SK-N-SH (cell line): ENCODE measurements around the gene SLC10A4. TPM values are rescaled to one million over a fixed set of nuclear protein-coding genes. Genes with fewer than 3 reads are reported as not detected.

Experiments used
- JUND ChIP-seq: IDR thresholded peaks from 2 replicates; pipeline ENCODE4 v1.4.0; 2012
- RFX5 ChIP-seq: IDR thresholded peaks from 2 replicates; pipeline ENCODE4 v1.6.1; 2012; ENCODE audit warnings: mild to moderate bottlenecking, improper control_type of control experiment, low read length
- SIN3A ChIP-seq: IDR thresholded peaks from 2 replicates; pipeline ENCODE4 v1.6.1; 2012; ENCODE audit warnings: low read depth, mild to moderate bottlenecking, low read length, moderate library complexity, borderline replicate concordance
- YY1 ChIP-seq: IDR thresholded peaks from 2 replicates; pipeline ENCODE4 v1.4.0; 2012; ENCODE audit warnings: low read depth, mild to moderate bottlenecking
- polyA plus RNA-seq, 3 experiments: library from polyadenylated mRNA; depleted of rRNA; stranded (reverse); fragments of >200 nt; gene quantifications; 2 replicates each; pipeline ENCODE4 v1.2.3, GENCODE V29; 2012
- TF ChIP-seq, protein P1 (sequence below): IDR thresholded peaks from 2 replicates; pipeline ENCODE4 v1.4.0; 2012; ENCODE audit warnings: low read depth, borderline replicate concordance
- TF ChIP-seq, protein P2 (sequence below): fragments of 150-350 bp; IDR thresholded peaks from 2 replicates; pipeline ENCODE4 v1.6.1; 2016; ENCODE audit warnings: mild to moderate bottlenecking, low read depth, low read length

The SLC10A4 gene
- polyA plus RNA-seq, 1 of the 3 experiments (the other 2 are of a cell fraction): 2.5 TPM

DNA sequence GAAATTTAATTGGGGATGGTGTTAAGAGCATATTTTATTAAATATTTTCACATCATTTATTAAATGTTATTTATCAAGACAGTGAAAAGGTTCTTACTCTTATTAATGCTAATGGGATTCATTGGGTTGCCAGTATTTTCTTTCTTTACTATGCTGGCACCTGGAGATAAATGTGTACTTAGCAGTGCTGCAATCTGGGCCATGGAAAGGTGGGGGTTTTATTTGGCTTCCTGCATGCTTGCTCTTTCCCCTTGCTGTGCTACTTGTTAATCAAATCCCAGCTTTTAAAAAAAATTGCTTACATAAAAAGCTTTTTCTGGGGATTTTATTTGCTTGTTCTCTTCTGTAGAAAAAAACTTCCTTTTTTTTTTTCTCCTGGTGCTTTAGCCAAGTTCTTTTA, 55.2 kb downstream of the SLC10A4 start (continued):
- TF ChIP-seq, protein P1, sequence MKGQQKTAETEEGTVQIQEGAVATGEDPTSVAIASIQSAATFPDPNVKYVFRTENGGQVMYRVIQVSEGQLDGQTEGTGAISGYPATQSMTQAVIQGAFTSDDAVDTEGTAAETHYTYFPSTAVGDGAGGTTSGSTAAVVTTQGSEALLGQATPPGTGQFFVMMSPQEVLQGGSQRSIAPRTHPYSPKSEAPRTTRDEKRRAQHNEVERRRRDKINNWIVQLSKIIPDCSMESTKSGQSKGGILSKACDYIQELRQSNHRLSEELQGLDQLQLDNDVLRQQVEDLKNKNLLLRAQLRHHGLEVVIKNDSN: no peak
- no peak for TF ChIP-seq YY1
- TF ChIP-seq JUND: no peak
- no peak for TF ChIP-seq SIN3A
- TF ChIP-seq RFX5: no peak
- TF ChIP-seq, protein P2, sequence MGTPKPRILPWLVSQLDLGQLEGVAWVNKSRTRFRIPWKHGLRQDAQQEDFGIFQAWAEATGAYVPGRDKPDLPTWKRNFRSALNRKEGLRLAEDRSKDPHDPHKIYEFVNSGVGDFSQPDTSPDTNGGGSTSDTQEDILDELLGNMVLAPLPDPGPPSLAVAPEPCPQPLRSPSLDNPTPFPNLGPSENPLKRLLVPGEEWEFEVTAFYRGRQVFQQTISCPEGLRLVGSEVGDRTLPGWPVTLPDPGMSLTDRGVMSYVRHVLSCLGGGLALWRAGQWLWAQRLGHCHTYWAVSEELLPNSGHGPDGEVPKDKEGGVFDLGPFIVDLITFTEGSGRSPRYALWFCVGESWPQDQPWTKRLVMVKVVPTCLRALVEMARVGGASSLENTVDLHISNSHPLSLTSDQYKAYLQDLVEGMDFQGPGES: no peak

Other genes with a start within 250 kb of the SLC10A4 start
- gene TEC, start 213.5 kb upstream of the SLC10A4 start, polyA plus RNA-seq (2012; rRNA removed): 0.85 and 1.3 TPM in 2 replicates
- 16.2 and 17.0 TPM in 2 replicates for gene SLAIN2, start 141.8 kb upstream of the SLC10A4 start, polyA plus RNA-seq (2012; rRNA removed)
- gene ZAR1, start 6.9 kb downstream of the SLC10A4 start, polyA plus RNA-seq (2012; rRNA removed): not detected in 2 replicates